Transverse colon (tissue), 4 donors: ENCODE data around the gene RARA. TPM values are rescaled to one million over a fixed set of nuclear protein-coding genes. Genes with fewer than 3 reads are reported as not detected.
A peak's percentile ranks its signal among the peaks of the same experiment; 100 is the strongest.

Experiments used
- DNase-seq: peaks from one replicate; pipeline ENCODE4 v3.0.0-alpha.2; 2019
- H3K27ac ChIP-seq, 4 donors: fragments of 200-600 bp; sonication (generic); 2 replicates each; pipeline ENCODE4 v1.5.1; 2016 to 2018; ENCODE audit warnings: inconsistent platforms in 4 of 4
- H3K27me3 ChIP-seq: fragments of 200-600 bp; sonication (generic); 2 replicates; pipeline ENCODE4 v1.5.1; 2017; ENCODE audit warnings: inconsistent platforms
- H3K36me3 ChIP-seq, 4 donors: fragments of 200-600 bp; sonication (generic); 2 replicates each; pipeline ENCODE4 v1.5.1; 2017 to 2019; ENCODE audit warnings: inconsistent platforms in 4 of 4
- H3K4me1 ChIP-seq, 4 donors: fragments of 200-600 bp; sonication (generic); 2 replicates each; pipeline ENCODE4 v1.5.1; 2017 to 2020; ENCODE audit warnings: inconsistent platforms in 4 of 4
- H3K4me3 ChIP-seq, 4 donors: fragments of 200-600 bp; sonication (generic); 1 replicate in 1 of 4; 2 replicates in 3 of 4; pipeline versions ENCODE4 v1.5.1 to v1.6.1; 2017 to 2019; ENCODE audit warnings: inconsistent platforms in 4 of 4
- H3K9me3 ChIP-seq, 2 donors: fragments of 200-600 bp; sonication (generic); 2 replicates each; pipeline ENCODE4 v1.5.1; 2017 to 2019; ENCODE audit warnings: inconsistent platforms in 2 of 2
- EP300 ChIP-seq: sonication (generic); formaldehyde crosslinking; IDR thresholded peaks from one replicate; pipeline ENCODE4 v1.6.1; 2017; ENCODE audit warnings: antibody characterized with exemption, low read depth
- POLR2A ChIP-seq: fragments of 450-650 bp; IDR thresholded peaks from one replicate; pipeline ENCODE4 v1.6.1; 2016; ENCODE audit warnings: antibody characterized with exemption, mild to moderate bottlenecking, moderate library complexity
- POLR2AphosphoS5 ChIP-seq, 3 donors: sonication (generic); formaldehyde crosslinking; IDR thresholded peaks; one replicate each; pipeline ENCODE4 v1.6.1; 2016; ENCODE audit warnings: antibody characterized with exemption in 3 of 3
- WGBS, 2 donors: methylation state at CpG; one replicate each; pipeline ENCODE4 v1.1.5; 2018; ENCODE audit warnings: low coverage in 1 of 2; 5-methylcytosine and 5-hydroxymethylcytosine counted together
- in situ Hi-C, 4 donors: fragments of 200-750 bp; cut with MboI; loops; one replicate each; pipeline versions ENCODE4 v1.15.0 to v1.15.1; 2017; ENCODE audit warnings: low sequenced_read_pairs in 3 of 4, low pct_ligation_motif_present in 1 of 4, low pct_unique_long_range_greater_than_20kb in 1 of 4
- intact Hi-C: fragments of 100-400 bp; cut with DNase I; formaldehyde crosslinking; loops from one replicate; pipeline ENCODE4 v1.15.1; 2023; ENCODE audit warnings: low total_unique reads
- total RNA-seq, 4 donors: library from RNA; depleted of rRNA; stranded (reverse); fragments of >200 nt; gene quantifications; one replicate each; pipeline ENCODE4 v1.1.0, GENCODE V29; 2016
- TF ChIP-seq, protein P1 (sequence below), 5 experiments: fragments of 200-600 bp in 3 of 5; fragments of 450-650 bp in 2 of 5; sonication (generic) in 3 of 5; IDR thresholded peaks; 1 replicate in 2 of 5; 2 replicates in 3 of 5; pipeline ENCODE4 v1.5.1; 2016 to 2017; ENCODE audit warnings: antibody characterized with exemption in 5 of 5, inconsistent platforms in 3 of 5, mild to moderate bottlenecking in 2 of 5, moderate library complexity in 1 of 5

The RARA gene
- 100 to 1,000 TPM in 1 of 4 donors, 10 to 100 TPM in 3; 23.5 to 110 (median 49.1) TPM for total RNA-seq

DNA sequence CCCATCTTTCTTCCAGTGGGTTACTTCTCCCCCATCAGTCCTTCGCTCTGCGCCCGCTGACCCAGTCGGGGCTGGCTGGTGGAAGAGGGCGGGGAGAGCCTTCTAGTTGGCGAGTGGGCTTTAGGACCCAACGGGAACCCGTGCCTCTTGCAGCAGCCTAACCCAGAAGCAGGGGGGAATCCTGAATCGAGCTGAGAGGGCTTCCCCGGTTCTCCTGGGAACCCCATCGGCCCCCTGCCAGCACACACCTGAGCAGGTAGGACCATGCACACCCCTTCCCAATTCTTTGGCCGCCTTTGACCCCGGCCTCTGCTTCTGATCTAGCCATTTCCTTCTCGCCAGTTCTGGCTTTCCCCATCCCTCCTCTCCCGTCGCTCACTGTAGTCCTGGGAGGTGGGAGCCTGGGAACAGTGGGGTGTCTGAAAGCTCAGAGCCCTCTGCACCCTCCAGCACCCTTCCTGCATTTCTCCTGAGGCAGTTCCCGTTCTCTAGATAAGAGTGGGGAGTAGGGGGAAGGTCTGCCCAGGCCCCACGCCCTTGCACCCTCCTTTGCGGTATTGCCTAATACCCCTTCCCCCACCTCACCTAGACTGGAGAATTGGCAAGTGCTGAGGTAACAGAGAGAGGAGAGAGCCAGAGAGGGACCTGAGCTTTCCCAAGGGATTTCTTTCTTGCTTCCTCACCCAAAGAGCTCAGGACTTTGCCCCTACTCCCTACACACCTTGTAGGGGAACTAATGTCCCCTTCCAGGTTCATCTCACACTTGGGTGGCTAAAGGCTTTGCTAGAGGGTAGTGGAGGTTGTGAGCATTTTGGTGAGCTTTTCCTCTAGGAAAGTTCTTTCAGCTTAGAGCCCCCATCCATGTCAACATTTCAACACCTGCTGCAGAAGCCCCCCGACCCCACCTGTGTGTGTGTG, at the start of gene RARA:
RARA (plus strand) TSS at position 150 of the 918 bp plus-strand sequence. CDS start 22,039 bp downstream, outside the sequence.
- H3K27ac ChIP-seq = peak within 1 kb of the TSS; percentile 65 to 75 (median 70)
- peak within 1 kb of the TSS; percentile 19 to 47 (median 40) for H3K4me3 ChIP-seq
- DNase-seq = peak; percentile 74
- peaks cover 61 to 86% (median 74%) of the 10 kb centered on the region in 4 donors for H3K4me1 ChIP-seq
- WGBS, 2 donors = 15 to 40% methylated on average over 6 to 20 of the region's 20 CpGs
- H3K9me3 ChIP-seq = no peaks in the 10 kb centered on the region
- in situ Hi-C loops = no loop called here
- no peaks in the 10 kb centered on the region for H3K27me3 ChIP-seq
- TF ChIP-seq, protein P1, sequence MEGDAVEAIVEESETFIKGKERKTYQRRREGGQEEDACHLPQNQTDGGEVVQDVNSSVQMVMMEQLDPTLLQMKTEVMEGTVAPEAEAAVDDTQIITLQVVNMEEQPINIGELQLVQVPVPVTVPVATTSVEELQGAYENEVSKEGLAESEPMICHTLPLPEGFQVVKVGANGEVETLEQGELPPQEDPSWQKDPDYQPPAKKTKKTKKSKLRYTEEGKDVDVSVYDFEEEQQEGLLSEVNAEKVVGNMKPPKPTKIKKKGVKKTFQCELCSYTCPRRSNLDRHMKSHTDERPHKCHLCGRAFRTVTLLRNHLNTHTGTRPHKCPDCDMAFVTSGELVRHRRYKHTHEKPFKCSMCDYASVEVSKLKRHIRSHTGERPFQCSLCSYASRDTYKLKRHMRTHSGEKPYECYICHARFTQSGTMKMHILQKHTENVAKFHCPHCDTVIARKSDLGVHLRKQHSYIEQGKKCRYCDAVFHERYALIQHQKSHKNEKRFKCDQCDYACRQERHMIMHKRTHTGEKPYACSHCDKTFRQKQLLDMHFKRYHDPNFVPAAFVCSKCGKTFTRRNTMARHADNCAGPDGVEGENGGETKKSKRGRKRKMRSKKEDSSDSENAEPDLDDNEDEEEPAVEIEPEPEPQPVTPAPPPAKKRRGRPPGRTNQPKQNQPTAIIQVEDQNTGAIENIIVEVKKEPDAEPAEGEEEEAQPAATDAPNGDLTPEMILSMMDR (IDR thresholded peaks at IDR 0.05) = no peak
- TF ChIP-seq POLR2AphosphoS5 (IDR thresholded peaks at IDR 0.05) = no peak
- intact Hi-C loops = no loop called here
- H3K36me3 ChIP-seq = no peaks in the 10 kb centered on the region

GRCh38 chr17:40259505-40259904, 49.5 kb upstream of the RARA start:
- no peak overlapping the region for H3K4me3 ChIP-seq
- no peak for TF ChIP-seq POLR2A
- TF ChIP-seq EP300 = no peak
- no peak for TF ChIP-seq POLR2AphosphoS5 (IDR thresholded peaks at IDR 0.05)
- TF ChIP-seq, protein P1 (IDR thresholded peaks at IDR 0.05) = no peak
- H3K27ac ChIP-seq = peak overlapping the region in 2 of 4 donors; percentile 22 to 25
- whole genome bisulfite sequencing, 2 donors = 71 to 83% methylated on average over 2 of the region's 2 CpGs
- H3K9me3 ChIP-seq = no peaks in the 10 kb centered on the region
- peaks cover 0 to 37% (median 18%) of the 10 kb centered on the region in 4 donors for H3K36me3 ChIP-seq
- DNase-seq = no peak
- intact Hi-C loops = no loop called here
- H3K27me3 ChIP-seq = no peaks in the 10 kb centered on the region
- in situ Hi-C loops = no loop called here
- no peaks in the 10 kb centered on the region for H3K4me1 ChIP-seq

DNA sequence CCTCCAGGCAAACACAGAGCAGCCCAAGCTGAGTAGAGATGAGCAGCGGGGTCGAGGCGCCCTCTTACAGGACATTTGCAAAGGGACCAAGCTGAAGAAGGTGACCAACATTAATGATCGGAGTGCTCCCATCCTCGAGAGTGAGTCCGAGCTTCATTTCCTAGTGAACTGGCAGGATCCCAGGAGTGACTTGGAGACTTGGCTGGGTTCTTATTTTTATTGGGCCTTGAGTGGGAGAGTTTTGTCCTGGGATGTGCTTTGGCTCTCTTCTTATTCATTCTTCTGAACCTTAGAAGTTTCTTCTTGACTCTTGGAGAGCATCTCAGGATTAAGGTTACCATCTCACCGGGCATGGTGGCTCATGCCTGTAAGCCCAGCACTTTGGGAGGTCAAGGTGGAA, 48.5 kb upstream of the RARA start:
- TF ChIP-seq, protein P1 (IDR thresholded peaks at IDR 0.05) = no peak
- Histone ChIP-seq H3K27ac (peak overlapping the region in 1 of 4 donors; percentile 25), H3K36me3 (peaks cover 0 to 47% (median 23%) of the 10 kb centered on the region in 4 donors), H3K4me1 (no peaks in the 10 kb centered on the region), H3K4me3 (no peak overlapping the region), H3K9me3 (no peaks in the 10 kb centered on the region), H3K27me3 (no peaks in the 10 kb centered on the region)
- in situ Hi-C loops = no loop called here
- intact Hi-C loops = no loop called here
- WGBS, 2 donors = 88 to 97% methylated on average over 6 to 7 of the region's 7 CpGs
- no peak for DNase-seq

DNA sequence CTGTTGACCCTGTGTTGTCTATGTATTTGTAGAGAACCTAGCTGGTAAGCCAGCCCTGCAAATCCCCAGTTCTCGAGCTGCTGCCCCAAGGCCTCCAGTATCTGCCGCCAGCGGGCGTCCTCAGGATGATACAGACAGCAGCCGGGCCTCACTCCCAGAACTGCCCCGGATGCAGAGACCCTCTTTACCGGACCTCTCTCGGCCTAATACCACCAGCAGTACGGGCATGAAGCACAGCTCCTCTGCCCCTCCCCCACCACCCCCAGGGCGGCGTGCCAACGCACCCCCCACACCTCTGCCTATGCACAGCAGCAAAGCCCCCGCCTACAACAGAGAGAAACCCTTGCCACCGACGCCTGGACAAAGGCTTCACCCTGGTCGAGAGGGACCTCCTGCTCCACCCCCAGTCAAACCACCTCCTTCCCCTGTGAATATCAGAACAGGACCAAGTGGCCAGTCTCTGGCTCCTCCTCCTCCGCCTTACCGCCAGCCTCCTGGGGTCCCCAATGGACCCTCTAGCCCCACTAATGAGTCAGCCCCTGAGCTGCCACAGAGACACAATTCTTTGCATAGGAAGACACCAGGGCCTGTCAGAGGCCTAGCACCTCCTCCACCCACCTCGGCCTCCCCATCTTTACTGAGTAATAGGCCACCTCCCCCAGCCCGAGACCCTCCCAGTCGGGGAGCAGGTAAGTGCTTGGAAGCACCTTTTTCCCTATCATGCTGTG, 44.4 kb upstream of the RARA start:
- in situ Hi-C loops = no loop called here

More for the DNA sequence above, 44.4 kb upstream of the RARA start:
- H3K4me1 ChIP-seq = no peaks in the 10 kb centered on the region
- H3K9me3 ChIP-seq = no peaks in the 10 kb centered on the region
- intact Hi-C loops = no loop called here
- no peak for DNase-seq
- 94% methylated on average over 3 to 15 of the region's 21 CpGs for WGBS, 2 donors
- H3K27me3 ChIP-seq = no peaks in the 10 kb centered on the region
- no peak overlapping the region for H3K27ac ChIP-seq
- H3K36me3 ChIP-seq = peaks cover 0 to 43% (median 17%) of the 10 kb centered on the region in 4 donors
- no peak overlapping the region for H3K4me3 ChIP-seq
- TF ChIP-seq, protein P1 (IDR thresholded peaks at IDR 0.05) = no peak
- TF ChIP-seq POLR2AphosphoS5 (IDR thresholded peaks at IDR 0.05) = no peak
- TF ChIP-seq EP300 = no peak
